ENCODE results near the gene OMP.

OMP gene

DNA sequence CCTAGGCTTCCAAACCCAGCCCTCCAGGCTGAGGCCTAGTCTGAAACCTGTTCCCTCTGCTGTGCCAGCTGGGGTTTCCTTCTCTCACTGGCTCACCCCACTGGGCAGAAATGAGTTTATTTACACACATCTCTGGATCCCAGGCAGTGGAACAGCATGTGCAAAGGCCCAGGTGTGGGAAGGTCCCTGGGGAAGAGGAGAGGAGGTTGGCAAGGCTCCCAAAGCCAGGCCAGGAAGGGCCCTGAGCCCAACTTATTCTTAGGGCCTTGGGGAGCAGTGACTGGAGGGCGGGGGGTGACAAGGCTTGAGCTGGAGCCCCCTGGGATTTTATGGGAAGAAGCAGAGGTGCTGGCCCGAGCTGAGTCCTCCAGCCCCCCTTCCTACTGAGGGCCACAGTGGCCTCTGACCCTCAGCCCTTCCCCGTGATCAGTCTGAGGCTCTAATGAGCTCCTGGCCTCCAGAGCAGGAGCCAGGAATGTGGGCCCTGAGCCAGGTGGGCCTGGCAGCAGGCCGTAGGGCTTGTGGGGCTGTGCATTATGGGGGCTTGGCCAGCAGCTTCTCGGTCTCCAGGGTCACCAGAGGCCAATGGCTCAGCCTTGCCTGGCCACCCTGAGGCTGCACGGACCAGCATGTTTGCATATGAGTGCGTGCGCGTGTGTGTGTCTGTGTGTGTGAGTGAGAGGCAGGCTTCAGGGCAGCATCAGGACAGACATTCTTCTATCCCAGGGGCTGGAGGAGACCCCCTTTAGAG lies 28.3 kb downstream of the OMP start:
- Histone ChIP-seq H4K20me1 (ENCODE audit: insufficient read depth, low read length) (no peaks in the 10 kb centered on the region), H3K4me1 (ENCODE audit: low read length) (peaks cover 14% of the 10 kb centered on the region), H3K4me2 (ENCODE audit: low read depth, low read length) (no peak overlapping the region), H3F3A (ENCODE audit: insufficient read depth, low read length) (peaks cover 10% of the 10 kb centered on the region; the same call in 1 of the 2 replicates), H3K27me3 (replicated peaks; ENCODE audit: insufficient read depth, low read length) (no peaks in the 10 kb centered on the region), H3K4me3 (ENCODE audit: low read length) (no peak overlapping the region), H3K9ac (ENCODE audit: low read length) (no peak overlapping the region), H3K9me3 (replicated peaks; ENCODE audit: insufficient read depth, low read length) (no peaks in the 10 kb centered on the region), H3K27ac (ENCODE audit: low read length) (no peak overlapping the region), H2AFZ (ENCODE audit: low read length) (no peak overlapping the region), H3K9me2 (replicated peaks; ENCODE audit: insufficient read depth, low read length) (no peaks in the 10 kb centered on the region), H3K36me3 (replicated peaks; ENCODE audit: insufficient read depth, low read length) (no peaks in the 10 kb centered on the region), H3K79me2 (ENCODE audit: low read length) (peaks cover 12% of the 10 kb centered on the region; the same call in 1 of the 2 replicates)
- DNase-seq, result no peak
- TF ChIP-seq, protein P1, sequence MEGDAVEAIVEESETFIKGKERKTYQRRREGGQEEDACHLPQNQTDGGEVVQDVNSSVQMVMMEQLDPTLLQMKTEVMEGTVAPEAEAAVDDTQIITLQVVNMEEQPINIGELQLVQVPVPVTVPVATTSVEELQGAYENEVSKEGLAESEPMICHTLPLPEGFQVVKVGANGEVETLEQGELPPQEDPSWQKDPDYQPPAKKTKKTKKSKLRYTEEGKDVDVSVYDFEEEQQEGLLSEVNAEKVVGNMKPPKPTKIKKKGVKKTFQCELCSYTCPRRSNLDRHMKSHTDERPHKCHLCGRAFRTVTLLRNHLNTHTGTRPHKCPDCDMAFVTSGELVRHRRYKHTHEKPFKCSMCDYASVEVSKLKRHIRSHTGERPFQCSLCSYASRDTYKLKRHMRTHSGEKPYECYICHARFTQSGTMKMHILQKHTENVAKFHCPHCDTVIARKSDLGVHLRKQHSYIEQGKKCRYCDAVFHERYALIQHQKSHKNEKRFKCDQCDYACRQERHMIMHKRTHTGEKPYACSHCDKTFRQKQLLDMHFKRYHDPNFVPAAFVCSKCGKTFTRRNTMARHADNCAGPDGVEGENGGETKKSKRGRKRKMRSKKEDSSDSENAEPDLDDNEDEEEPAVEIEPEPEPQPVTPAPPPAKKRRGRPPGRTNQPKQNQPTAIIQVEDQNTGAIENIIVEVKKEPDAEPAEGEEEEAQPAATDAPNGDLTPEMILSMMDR (IDR thresholded peaks at IDR 0.05; ENCODE audit: low read length), result no peak
- no peak for TF ChIP-seq EZH2phosphoT487 (IDR thresholded peaks at IDR 0.05; ENCODE audit: low read length)
- no peak for TF ChIP-seq EZH2 (optimal IDR thresholded peaks at IDR 0.05; ENCODE audit: low read depth, low read length)

DNA sequence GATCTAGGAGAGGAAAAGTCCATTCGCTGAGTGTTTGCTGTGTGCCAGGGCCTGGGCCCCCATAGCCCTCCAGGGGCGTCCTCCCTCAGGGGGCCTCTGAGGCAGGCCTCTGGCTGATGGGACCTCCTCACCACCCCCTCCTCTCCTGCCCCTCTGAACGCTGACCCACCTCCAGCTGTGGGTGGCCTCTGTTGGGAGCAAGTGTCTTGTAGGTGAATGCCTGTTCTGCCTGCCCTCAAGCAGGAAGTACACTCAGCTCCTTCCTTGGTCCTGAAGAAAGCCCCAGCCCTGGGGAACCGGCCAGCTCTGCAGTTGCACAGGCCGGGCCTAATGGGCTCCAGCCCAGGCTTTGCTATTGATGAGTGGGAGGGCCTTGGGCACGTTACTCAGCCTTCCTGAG lies 28.9 kb downstream of the OMP start:
- TF ChIP-seq EZH2phosphoT487 (IDR thresholded peaks at IDR 0.05; ENCODE audit: low read length), result no peak
- TF ChIP-seq, protein P1 (IDR thresholded peaks at IDR 0.05; ENCODE audit: low read length), result no peak
- TF ChIP-seq EZH2 (optimal IDR thresholded peaks at IDR 0.05; ENCODE audit: low read depth, low read length), result no peak
- H3K36me3 ChIP-seq (replicated peaks; ENCODE audit: insufficient read depth, low read length), result no peaks in the 10 kb centered on the region
- H3K4me3 ChIP-seq (ENCODE audit: low read length), result no peak overlapping the region
- no peak overlapping the region for H3K27ac ChIP-seq (ENCODE audit: low read length)
- H3K4me1 ChIP-seq (ENCODE audit: low read length), result peaks cover 13% of the 10 kb centered on the region
- DNase-seq, result no peak
- no peaks in the 10 kb centered on the region for H3K9me3 ChIP-seq (replicated peaks; ENCODE audit: insufficient read depth, low read length)
- no peak overlapping the region for H3K4me2 ChIP-seq (ENCODE audit: low read depth, low read length)
- H4K20me1 ChIP-seq (ENCODE audit: insufficient read depth, low read length), result no peaks in the 10 kb centered on the region
- peaks cover 12% of the 10 kb centered on the region; the same call in 1 of the 2 replicates for H3K79me2 ChIP-seq (ENCODE audit: low read length)
- peaks cover 10% of the 10 kb centered on the region; the same call in 1 of the 2 replicates for H3F3A ChIP-seq (ENCODE audit: insufficient read depth, low read length)
- no peaks in the 10 kb centered on the region for H3K27me3 ChIP-seq (replicated peaks; ENCODE audit: insufficient read depth, low read length)
- no peak overlapping the region for H3K9ac ChIP-seq (ENCODE audit: low read length)
- H3K9me2 ChIP-seq (replicated peaks; ENCODE audit: insufficient read depth, low read length), result no peaks in the 10 kb centered on the region
- H2AFZ ChIP-seq (ENCODE audit: low read length), result no peak overlapping the region

DNA sequence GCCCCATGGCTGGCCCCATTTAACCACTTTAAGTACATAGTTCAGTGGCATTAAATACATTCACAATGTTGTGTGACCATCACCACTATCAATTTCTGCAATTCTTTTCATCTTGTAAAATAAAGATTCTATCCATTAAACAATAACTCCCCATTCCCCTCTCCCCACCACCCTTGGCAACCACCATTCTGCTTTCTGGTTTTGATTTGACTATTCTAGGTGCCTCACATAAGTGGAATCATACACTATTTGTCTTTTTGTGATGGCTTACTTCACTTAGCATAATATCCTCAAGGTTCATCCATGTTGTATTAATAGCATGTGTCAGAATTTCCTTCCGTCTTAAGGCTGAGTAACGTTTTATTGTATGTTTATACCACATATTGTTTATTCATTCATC lies 32.4 kb downstream of the OMP start:
- no peaks in the 10 kb centered on the region for H3K4me1 ChIP-seq (ENCODE audit: low read length)
- H3K27ac ChIP-seq (ENCODE audit: low read length), result no peak overlapping the region
- H3K79me2 ChIP-seq (ENCODE audit: low read length), result no peaks in the 10 kb centered on the region; the same call in 1 of the 2 replicates
- H3K4me3 ChIP-seq (ENCODE audit: low read length), result no peak overlapping the region
- H4K20me1 ChIP-seq (ENCODE audit: insufficient read depth, low read length), result no peaks in the 10 kb centered on the region; the same call in 1 of the 2 replicates
- H3K9me3 ChIP-seq (replicated peaks; ENCODE audit: insufficient read depth, low read length), result no peaks in the 10 kb centered on the region
- no peak overlapping the region for H2AFZ ChIP-seq (ENCODE audit: low read length)
- no peaks in the 10 kb centered on the region for H3F3A ChIP-seq (ENCODE audit: insufficient read depth, low read length)
- H3K36me3 ChIP-seq (replicated peaks; ENCODE audit: insufficient read depth, low read length), result no peaks in the 10 kb centered on the region
- no peaks in the 10 kb centered on the region for H3K27me3 ChIP-seq (replicated peaks; ENCODE audit: insufficient read depth, low read length)
- H3K9ac ChIP-seq (ENCODE audit: low read length), result no peak overlapping the region
- H3K4me2 ChIP-seq (ENCODE audit: low read depth, low read length), result no peak overlapping the region
- DNase-seq, result no peak
- no peak for TF ChIP-seq EZH2phosphoT487 (IDR thresholded peaks at IDR 0.05; ENCODE audit: low read length)
- TF ChIP-seq, protein P1 (IDR thresholded peaks at IDR 0.05; ENCODE audit: low read length), result no peak
- TF ChIP-seq EZH2 (optimal IDR thresholded peaks at IDR 0.05; ENCODE audit: low read depth, low read length), result no peak
- no peaks in the 10 kb centered on the region for H3K9me2 ChIP-seq (replicated peaks; ENCODE audit: insufficient read depth, low read length)

All from MM.1S (cell line).